ENCODE data around the gene NUP210L. TPM values are rescaled to one million over a fixed set of nuclear protein-coding genes. Genes with fewer than 3 reads are reported as not detected.

The NUP210L gene
- polyA plus RNA-seq, 4 donors: 0.06 to 0.14 (median 0.09) TPM

DNA sequence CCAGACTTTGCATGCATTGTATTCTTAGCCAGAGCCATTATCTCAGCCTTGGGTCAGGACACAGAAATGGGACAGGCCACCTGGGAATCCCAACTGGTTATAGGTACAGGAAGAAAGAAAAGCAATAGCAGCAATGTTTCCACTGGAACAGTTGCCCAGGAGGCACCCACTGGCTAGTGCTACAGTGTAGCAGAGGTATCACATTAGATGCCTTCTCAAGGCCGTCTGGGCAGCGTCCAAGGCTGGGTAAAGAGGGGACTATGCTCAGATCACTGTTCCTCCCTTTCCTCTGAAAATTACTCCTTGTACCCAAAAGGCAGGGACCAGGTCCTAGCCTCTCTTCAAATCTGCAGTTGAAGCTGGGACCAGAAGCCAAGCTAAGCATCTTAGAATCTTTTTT is 184.5 kb downstream of the NUP210L start:
- DNase-seq (ENCODE audit: low read depth in 4 of 4, low spot score in 3 of 4): no peak

DNA sequence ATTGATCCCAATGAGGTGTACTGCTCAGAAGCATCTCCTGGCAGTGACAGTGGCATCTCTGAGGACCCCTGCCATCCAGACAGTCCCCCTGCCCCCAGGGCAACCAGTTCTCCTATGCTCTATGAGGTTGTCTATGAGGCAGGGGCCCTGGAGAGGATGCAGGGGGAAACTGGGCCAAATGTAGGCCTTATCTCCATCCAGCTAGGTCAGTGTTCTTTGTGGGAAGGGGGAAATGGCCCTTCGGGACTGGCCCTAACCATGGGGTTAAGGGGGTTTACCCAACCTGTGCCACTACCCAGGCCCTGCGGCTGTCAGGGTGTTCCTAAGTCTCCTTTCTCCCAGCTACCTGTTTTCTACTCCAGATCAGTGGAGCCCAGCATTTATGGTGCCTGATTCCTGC is 185.9 kb downstream of the NUP210L start:
- no peak for DNase-seq (ENCODE audit: low read depth in 4 of 4, low spot score in 3 of 4)

DNA sequence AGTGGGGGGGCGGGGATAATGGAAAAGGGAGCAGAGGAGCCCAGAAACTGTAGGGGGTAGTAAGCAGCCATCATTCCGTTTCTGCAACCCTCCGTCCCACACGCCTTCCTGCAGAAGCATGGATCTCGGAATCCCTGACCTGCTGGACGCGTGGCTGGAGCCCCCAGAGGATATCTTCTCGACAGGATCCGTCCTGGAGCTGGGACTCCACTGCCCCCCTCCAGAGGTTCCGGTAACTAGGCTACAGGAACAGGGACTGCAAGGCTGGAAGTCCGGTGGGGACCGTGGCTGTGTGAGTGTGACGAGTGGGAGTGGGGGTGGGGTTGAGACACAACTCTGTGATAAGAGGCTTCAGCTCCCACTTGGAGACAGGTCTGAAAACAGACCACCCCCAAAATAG is 186.5 kb downstream of the NUP210L start:
- DNase-seq (ENCODE audit: low read depth in 4 of 4, low spot score in 3 of 4): no peak

DNA sequence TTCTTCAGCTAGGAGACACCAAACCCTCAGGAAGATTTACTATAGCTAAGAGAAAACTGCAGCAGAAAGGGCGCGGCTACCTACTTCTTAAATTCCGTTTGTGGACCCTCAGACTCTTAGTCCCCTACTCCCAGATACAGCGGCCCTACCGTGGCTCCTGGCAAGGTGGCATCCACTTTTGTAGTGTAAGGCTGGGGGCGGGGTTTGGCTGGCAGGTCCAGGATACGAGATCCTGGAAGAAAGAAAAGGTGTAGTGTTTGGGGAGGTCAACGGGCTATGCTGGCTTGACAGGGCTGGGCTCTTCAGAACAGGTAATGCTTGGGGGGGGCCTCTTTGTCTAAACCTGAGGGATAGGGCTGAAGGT is 186.9 kb downstream of the NUP210L start:
- DNase-seq (ENCODE audit: low read depth in 4 of 4, low spot score in 3 of 4): no peak

GRCh38 chr1:153967107-153967999 is 187.5 kb downstream of the NUP210L start, which contains the start of gene CREB3L4:
TSS of gene CREB3L4 (plus strand) at chr1:153967902. CDS start at chr1:153968526, 624 bp downstream.
- DNase-seq (ENCODE audit: low read depth in 4 of 4, low spot score in 3 of 4): peak; percentile 92 to 97 (median 93)

DNA sequence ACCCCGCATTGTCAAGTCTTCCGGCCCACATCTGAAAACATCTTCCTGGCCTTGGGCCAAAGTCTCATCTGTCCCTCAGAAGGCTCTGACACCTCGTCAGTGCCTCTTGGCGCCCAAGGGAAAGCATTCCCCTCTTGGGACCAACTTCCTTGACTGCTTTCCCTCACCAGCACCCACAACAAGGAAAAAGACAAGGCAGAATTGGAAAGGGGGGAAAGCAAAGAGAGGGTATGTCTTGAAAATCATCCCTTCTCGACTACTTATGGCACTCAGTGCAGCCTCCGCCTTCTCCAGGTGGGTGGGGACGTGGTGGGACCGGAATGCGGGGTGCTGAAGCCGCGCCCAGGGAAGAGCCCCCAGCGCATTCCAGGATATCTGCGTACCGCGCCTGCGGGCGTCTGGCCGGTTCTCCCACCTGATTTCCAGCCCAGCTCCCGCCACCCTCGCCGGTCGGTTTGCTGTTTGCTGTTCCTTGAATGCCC is 191.0 kb downstream of the NUP210L start:
- no peak for DNase-seq (ENCODE audit: low read depth in 4 of 4, low spot score in 3 of 4)

DNA sequence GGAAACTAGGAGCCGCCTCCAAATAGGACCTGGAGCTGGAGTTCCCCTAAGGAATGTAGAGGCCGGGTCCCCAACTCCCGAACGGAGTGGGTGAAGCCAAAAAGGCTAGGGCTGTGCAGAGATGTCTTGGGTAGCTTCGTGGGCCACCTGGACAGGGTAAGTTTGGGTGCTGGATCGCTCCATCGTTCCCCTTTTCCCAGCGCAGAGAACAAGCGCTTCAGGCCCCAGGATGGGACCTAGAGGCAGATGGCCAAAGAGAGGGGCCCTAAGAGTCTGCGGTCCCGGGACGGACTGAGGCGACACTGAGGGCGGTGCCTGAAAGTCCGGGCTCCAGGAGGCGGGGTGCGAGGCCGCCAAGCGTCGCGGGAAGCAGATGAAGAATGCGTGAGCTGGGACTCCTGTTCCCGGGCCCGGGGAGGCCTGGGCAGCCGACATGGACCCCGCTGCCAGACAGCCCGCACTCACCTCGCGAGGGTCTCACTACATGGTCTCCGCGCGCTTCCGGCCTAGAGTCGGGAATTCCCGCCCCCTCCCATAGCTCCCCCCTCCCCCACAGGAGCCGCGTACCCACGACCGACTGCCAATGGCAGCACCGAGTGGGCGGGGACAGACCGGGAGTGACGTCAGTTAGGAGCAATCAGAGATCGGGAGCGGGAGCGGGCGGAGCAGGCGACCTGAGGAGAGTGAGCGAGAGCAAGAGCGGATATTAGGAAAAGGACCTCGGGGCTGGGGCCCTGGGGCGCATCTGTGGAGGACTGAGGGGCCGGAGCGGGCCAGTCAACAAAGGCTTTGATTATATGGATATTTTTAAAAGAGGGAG is 191.6 kb downstream of the NUP210L start, which contains the start of gene SLC39A1:
SLC39A1 (minus strand) TSS at position 508 of the 820 bp plus-strand sequence. CDS start 822 bp downstream, outside the sequence.
- peak; percentile 97 to 98 (median 97) for DNase-seq (ENCODE audit: low read depth in 4 of 4, low spot score in 3 of 4)

- no peak for DNase-seq (ENCODE audit: low read depth in 4 of 4, low spot score in 3 of 4)
These were observed 192.5 kb downstream of the NUP210L start for GRCh38 chr1:153962088-153963029.

- no peak for DNase-seq (ENCODE audit: low read depth in 4 of 4, low spot score in 3 of 4)
These were observed 193.5 kb downstream of the NUP210L start for GRCh38 chr1:153961421-153961820.

DNA sequence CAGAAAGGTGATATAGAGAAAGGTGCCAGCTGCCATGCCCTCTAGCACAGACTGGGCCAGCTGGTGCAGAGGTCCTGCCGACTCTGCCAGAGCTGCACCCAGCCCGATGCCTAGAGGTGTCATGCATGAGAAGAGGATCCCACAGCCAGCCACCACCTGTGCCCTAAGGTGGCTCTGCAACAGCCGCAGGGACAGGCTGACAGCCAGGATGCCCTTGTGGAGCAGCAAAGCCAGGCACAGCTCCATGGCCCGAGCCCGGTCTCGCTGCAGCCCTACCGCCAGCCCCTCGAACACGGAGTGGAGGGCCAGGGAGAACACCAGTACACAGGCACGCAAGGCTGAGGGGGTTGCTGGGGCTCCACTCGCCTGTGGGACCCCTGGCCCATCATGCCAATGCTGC is 194.7 kb downstream of the NUP210L start:
- DNase-seq (ENCODE audit: low read depth in 4 of 4, low spot score in 3 of 4): no peak

GRCh38 chr1:153959454-153959853 is 195.4 kb downstream of the NUP210L start:
- DNase-seq (ENCODE audit: low read depth in 4 of 4, low spot score in 3 of 4): no peak

GRCh38 chr1:153958961-153959260 is 196.0 kb downstream of the NUP210L start:
- no peak for DNase-seq (ENCODE audit: low read depth in 4 of 4, low spot score in 3 of 4)

DNA sequence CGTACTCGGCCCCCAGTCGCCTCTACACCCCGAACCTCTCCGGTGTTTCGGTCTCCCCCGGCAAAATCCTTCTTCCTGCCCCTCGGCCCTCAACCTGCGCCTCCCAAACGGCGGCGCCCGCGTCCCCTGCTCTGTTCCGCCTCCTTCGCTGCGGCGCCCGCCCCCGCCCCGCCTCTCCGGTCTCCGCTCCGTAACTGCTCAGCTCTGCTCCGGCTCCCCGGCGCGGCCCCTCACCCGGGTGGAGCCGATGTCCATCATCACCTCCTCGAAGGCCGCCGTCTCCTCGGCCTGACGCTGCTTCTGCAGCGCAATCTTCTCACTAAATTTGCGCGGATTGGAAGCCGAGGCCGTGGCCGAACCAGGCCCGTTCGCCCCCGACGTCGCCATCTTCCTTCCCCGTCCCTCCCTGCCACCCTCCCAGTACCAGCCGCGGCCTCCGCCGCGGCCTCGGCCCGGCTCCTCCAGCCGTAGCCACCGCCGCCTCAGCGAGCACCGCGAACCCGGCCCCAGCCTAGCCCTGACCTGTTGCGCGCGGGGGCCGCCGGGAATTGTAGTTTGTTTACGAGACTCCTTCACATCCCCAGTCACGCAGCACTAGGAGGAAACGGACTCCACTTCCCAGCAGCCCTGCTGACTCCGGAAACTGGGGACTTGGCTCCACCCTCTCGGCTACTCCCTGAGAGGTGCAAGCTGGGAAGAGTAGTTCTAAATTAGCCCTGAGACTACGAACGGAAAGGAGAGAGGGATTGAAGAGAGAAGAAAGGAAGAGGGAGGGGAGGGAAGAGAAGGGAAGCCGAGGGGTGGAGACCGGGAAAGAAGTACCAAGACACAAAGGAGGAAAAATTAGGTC is 196.5 kb downstream of the NUP210L start, which contains the start of gene CRTC2:
CRTC2 (minus strand) TSS at position 502 of the 850 bp plus-strand sequence; CDS start at position 387, 115 bp downstream.
- peak; percentile 91 to 96 (median 94) for DNase-seq (ENCODE audit: low read depth in 4 of 4, low spot score in 3 of 4)

DNA sequence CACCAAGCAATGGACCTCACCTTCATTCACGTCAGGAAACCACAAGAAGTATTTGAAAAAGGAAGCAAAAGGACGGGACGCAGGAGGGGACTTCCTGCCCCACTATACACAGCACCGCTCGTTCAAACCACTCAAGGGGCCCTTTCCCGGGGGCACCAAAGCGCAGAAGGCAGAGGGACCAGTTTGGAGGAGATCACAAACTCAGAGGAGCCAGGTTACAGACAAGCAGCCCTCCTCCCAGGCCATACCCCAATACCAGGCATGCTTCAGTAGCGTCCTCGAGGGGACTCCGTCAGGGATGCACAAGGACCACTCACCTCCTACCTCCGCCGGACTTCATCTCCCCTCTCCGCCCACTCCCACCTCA is 197.1 kb downstream of the NUP210L start:
- DNase-seq (ENCODE audit: low read depth in 4 of 4, low spot score in 3 of 4): no peak

DNA sequence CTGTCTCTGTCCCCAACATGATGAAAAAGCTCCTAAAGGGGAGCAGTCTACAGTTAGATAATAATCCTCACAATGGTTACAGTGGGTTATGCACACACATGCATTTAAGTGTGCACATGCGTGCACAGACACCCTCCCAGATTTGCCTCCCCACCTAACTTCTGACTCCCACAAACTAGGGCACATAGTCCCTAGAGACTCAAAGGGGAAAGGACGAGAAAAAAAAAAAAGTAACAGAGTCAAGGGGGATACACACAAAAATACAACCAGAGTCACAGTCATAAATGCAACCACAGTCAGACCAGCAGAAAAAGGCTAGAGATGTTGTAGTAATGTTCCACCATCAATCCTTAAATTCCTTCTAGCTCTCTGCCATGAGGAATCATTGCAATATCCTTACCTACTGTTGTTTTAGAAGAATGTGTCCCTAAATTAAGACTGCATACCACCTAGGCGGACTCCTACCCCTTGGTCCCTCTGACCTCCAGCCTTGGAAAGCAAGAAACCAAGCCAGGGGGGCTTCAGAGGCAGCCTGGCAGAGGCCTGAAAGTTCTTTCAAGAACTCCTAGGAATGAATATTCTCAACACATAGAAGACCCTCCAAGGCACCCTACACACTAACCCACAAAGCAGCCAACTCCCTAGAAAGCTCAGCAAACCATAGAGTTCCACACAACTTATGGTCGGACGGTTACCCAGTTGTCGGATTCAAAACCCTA is 197.7 kb downstream of the NUP210L start:
- no peak for DNase-seq (ENCODE audit: low read depth in 4 of 4, low spot score in 3 of 4)

DNA sequence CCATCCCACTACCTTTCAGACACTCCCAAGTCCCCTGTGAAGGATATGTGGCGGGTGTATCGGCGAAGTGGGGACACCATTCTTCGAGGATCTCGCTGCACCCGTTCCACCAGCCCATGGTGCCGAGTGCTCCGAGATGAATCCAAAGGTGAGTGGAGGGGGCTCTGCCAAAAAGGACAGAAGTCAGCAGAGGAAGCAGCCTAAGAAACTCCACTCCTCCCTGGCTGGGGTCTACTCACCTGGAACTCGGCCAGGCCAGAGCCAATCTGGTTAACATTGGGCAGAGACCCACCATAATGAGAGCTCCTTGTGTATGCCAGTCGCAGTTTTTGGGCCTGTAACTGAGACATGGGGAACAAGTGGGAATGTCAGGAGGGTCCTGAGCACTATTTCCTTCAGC is 200.0 kb downstream of the NUP210L start:
- DNase-seq (ENCODE audit: low read depth in 4 of 4, low spot score in 3 of 4): no peak

DNA sequence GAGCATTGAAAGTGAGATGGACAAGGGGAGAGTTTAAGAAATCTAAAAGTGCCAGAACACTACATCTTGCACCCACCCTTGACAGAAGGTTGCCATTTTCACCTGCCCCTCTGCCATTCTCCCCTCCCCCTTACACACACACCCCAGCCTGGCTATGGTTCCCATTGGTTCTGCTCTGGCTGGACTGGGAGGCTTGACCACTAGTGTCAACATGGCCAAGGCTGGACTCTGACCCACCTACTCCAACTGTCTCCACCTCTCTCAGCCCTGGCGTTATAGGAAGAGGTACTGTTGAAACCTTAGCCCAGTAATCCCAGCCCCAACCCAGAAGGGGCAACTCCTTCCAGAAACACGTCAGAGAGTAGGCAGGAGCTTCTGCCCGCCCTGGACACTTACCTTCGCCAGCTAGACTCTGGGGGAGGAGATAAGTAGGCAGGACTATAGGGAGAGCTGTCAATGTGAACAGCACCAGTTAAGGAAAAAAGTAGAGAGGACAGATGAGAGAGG is 201.0 kb downstream of the NUP210L start:
- DNase-seq (ENCODE audit: low read depth in 4 of 4, low spot score in 3 of 4): no peak

DNA sequence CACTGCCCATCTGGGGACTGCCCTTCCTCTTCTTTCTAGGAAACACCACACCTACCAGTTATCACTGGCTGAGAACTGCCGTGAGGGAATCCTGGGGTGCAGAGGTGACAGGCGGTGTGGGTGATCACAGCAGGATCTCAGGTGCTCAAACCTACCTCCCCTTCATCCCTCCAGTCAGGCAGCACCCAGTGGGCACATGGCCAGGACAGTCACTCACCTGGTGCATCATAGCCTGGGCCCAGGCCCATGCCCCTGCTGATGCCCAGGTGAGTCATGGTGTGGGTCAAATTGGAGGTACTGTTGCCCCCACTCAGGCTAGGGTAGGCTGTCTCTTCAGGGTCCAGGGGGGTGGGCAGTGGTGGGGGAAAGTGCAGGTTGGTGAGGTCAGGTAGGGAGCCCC is 203.1 kb downstream of the NUP210L start:
- DNase-seq (ENCODE audit: low read depth in 4 of 4, low spot score in 3 of 4): no peak

DNA sequence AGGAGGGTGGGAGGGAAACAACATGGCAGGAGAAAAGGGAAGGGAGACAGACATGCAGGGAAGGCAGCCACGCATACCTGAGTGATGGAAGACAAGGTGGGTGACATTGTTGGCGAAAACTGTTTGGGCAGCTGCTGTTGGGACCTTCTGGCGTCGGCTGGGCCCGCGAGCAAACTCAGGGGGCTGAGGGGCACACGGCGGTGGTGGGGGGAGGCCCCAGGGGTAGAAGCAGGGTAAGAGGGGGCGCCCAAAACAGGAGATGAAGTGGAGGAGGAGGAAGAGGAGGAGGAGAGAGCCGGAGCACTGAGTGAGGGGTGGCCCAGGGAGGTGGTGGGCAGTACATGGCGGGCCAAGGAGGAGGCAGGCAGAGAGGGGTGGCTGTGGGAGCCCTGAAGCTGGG is 203.7 kb downstream of the NUP210L start:
- no peak for DNase-seq (ENCODE audit: low read depth in 4 of 4, low spot score in 3 of 4)
